SK-N-SH (cell line): ENCODE data around the gene CLDN5. TPM values are rescaled to one million over a fixed set of nuclear protein-coding genes. Genes with fewer than 3 reads are reported as not detected.

Experiments
- CTCF ChIA-PET: fragments of 300-600, 350-600 bp; formaldehyde crosslinking; extraction: SDS; loops from one replicate; lab custom pipeline; 2021; lab: Yijun Ruan, JAX
- POLR2A ChIA-PET: fragments of 350-600 bp; sonication (Branson Sonifier 250); formaldehyde crosslinking; extraction: SDS; loops from one replicate; lab custom pipeline; 2020; ENCODE audit warnings: antibody characterized with exemption, inconsistent platforms; lab: Yijun Ruan, JAX
- DNase-seq: peaks from one replicate; pipeline ENCODE4 v3.0.0; 2012
- H2AFZ ChIP-seq: fragments of 200-600 bp; sonication (generic); 2 replicates; pipeline ENCODE4 v1.8.1; 2016; ENCODE audit warnings: antibody characterized with exemption, mild to moderate bottlenecking, low read depth
- H3F3A ChIP-seq: fragments of 200-600 bp; sonication (generic); replicated peaks from 2 replicates; pipeline ENCODE3; 2016; ENCODE audit warnings: antibody characterized with exemption, mild to moderate bottlenecking; ENCODE audit not compliant: insufficient read depth
- H3K27ac ChIP-seq, 2 experiments: fragments of 200-500 bp in 1 of 2; fragments of 200-600 bp in 1 of 2; sonication (Bioruptor generic) in 1 of 2; sonication (generic), shearing (Covaris generic) in 1 of 2; 2 replicates each; pipeline versions ENCODE4 v1.5.1 to v1.6.1; 2014 to 2016; ENCODE audit warnings: low read depth in 2 of 2, inconsistent platforms in 1 of 2, low read length in 1 of 2, mild to moderate bottlenecking in 1 of 2, mixed read lengths in 1 of 2
- H3K27me3 ChIP-seq: fragments of 200-600 bp; sonication (generic), shearing (Covaris generic); 2 replicates; pipeline ENCODE4 v1.6.1; 2016; ENCODE audit warnings: mixed run types; ENCODE audit not compliant: insufficient read depth
- H3K36me3 ChIP-seq, 2 experiments: fragments of 200-500 bp in 1 of 2; fragments of 200-600 bp in 1 of 2; sonication (Bioruptor generic) in 1 of 2; sonication (generic) in 1 of 2; replicated peaks in 1 of 2; 2 replicates each; pipeline versions ENCODE3 to v1.5.1; 2014 to 2016; ENCODE audit warnings: low read length in 1 of 2, mild to moderate bottlenecking in 1 of 2; ENCODE audit not compliant: insufficient read depth in 2 of 2, control insufficient read depth in 1 of 2
- H3K4me1 ChIP-seq, 2 experiments: fragments of 200-500 bp in 1 of 2; fragments of 200-600 bp in 1 of 2; sonication (Bioruptor generic) in 1 of 2; sonication (generic), shearing (Covaris generic) in 1 of 2; 2 replicates each; pipeline versions ENCODE4 v1.5.1 to v1.6.1; 2014 to 2016; ENCODE audit warnings: low read depth in 1 of 2, low read length in 1 of 2, mixed run types in 1 of 2; ENCODE audit not compliant: insufficient read depth in 2 of 2, control insufficient read depth in 1 of 2
- H3K4me2 ChIP-seq: fragments of 200-600 bp; sonication (generic), shearing (Covaris generic); 2 replicates; pipeline ENCODE4 v1.6.1; 2017; ENCODE audit warnings: mixed run types
- H3K4me3 ChIP-seq, 2 experiments: fragments of 200-500 bp in 1 of 2; fragments of 200-600 bp in 1 of 2; sonication (Bioruptor generic) in 1 of 2; sonication (generic), shearing (Covaris generic) in 1 of 2; 2 replicates each; pipeline versions ENCODE4 v1.5.1 to v1.8.1; 2014 to 2016; ENCODE audit warnings: low read depth in 2 of 2, inconsistent platforms in 1 of 2, low read length in 1 of 2, mild to moderate bottlenecking in 1 of 2, mixed read lengths in 1 of 2, moderate library complexity in 1 of 2
- H3K79me2 ChIP-seq: fragments of 200-600 bp; sonication (generic); 2 replicates; pipeline ENCODE4 v1.8.1; 2017; ENCODE audit warnings: mild to moderate bottlenecking; ENCODE audit not compliant: insufficient read depth
- H3K9ac ChIP-seq: fragments of 200-600 bp; sonication (generic); 2 replicates; pipeline ENCODE4 v1.6.1; 2017; ENCODE audit warnings: mixed run types
- H3K9me2 ChIP-seq: fragments of 200-600 bp; sonication (generic); 2 replicates; pipeline ENCODE4 v1.6.1; 2017; ENCODE audit warnings: mixed run types
- H3K9me3 ChIP-seq: fragments of 200-600 bp; sonication (generic); 2 replicates; pipeline ENCODE4 v1.6.1; 2017; ENCODE audit warnings: mixed run types, mild to moderate bottlenecking, moderate library complexity
- H4K20me1 ChIP-seq: fragments of 200-600 bp; sonication (generic); 2 replicates; pipeline ENCODE4 v1.6.1; 2017; ENCODE audit warnings: mild to moderate bottlenecking, mixed run types; ENCODE audit not compliant: insufficient read depth
- CHD2 ChIP-seq: fragments of 150-350 bp; IDR thresholded peaks from 2 replicates; pipeline ENCODE4 v1.6.1; 2018; ENCODE audit warnings: low read length; ENCODE audit not compliant: partially characterized antibody
- FOSL2 ChIP-seq: IDR thresholded peaks from 2 replicates; pipeline ENCODE4 v1.4.0; 2012; ENCODE audit warnings: low read depth, mild to moderate bottlenecking, moderate library complexity, borderline replicate concordance
- JUND ChIP-seq: IDR thresholded peaks from 2 replicates; pipeline ENCODE4 v1.4.0; 2012
- MAX ChIP-seq: IDR thresholded peaks from 2 replicates; pipeline ENCODE4 v1.4.0; 2012; ENCODE audit warnings: low read depth
- MEF2A ChIP-seq: IDR thresholded peaks from 2 replicates; pipeline ENCODE4 v1.4.0; 2012; ENCODE audit warnings: low read depth, borderline replicate concordance
- NFIC ChIP-seq: IDR thresholded peaks from 2 replicates; pipeline ENCODE4 v1.4.0; 2012; ENCODE audit warnings: borderline replicate concordance
- RAD21 ChIP-seq: IDR thresholded peaks from 2 replicates; pipeline ENCODE4 v1.6.1; 2012; ENCODE audit warnings: mild to moderate bottlenecking, low read length
- RCOR1 ChIP-seq: fragments of 150-350 bp; IDR thresholded peaks from 2 replicates; pipeline ENCODE4 v1.6.1; 2017; ENCODE audit warnings: antibody characterized with exemption, low read length
- SMC3 ChIP-seq: IDR thresholded peaks from 2 replicates; pipeline ENCODE4 v1.6.1; 2012; ENCODE audit warnings: low read depth, low read length, improper control_type of control experiment
- TCF12 ChIP-seq: IDR thresholded peaks from 2 replicates; pipeline ENCODE4 v1.4.0; 2012
- TEAD4 ChIP-seq: IDR thresholded peaks from 2 replicates; pipeline ENCODE4 v1.4.0; 2012; ENCODE audit warnings: mild to moderate bottlenecking, borderline replicate concordance; ENCODE audit not compliant: insufficient read depth
- USF2 ChIP-seq: fragments of 150-350 bp; IDR thresholded peaks from 2 replicates; pipeline ENCODE4 v1.6.1; 2017; ENCODE audit warnings: antibody characterized with exemption, low read length, low read depth, borderline replicate concordance
- ZBTB33 ChIP-seq: IDR thresholded peaks from 2 replicates; pipeline ENCODE4 v1.4.0; 2012; ENCODE audit warnings: low read depth, borderline replicate concordance
- WGBS: methylation state at CpG from one replicate; pipeline ENCODE4 v1.1.6; 2017; ENCODE audit warnings: low lambda C conversion rate; 5-methylcytosine and 5-hydroxymethylcytosine counted together
- polyA plus RNA-seq, 3 experiments: library from polyadenylated mRNA; depleted of rRNA; stranded (reverse); fragments of >200 nt; gene quantifications; 2 replicates each; pipeline ENCODE4 v1.2.3, GENCODE V29; 2012
- TF ChIP-seq, protein P1 (sequence below): IDR thresholded peaks from 2 replicates; pipeline ENCODE4 v1.6.1; 2012; ENCODE audit warnings: mild to moderate bottlenecking, low read depth, low read length, moderate library complexity

The CLDN5 gene
- polyA plus RNA-seq, 1 of the 3 experiments (the other 2 are of a cell fraction), result not detected

- TF ChIP-seq ZBTB33 (no peak), RCOR1 (no peak)
- TF ChIP-seq, protein P1, sequence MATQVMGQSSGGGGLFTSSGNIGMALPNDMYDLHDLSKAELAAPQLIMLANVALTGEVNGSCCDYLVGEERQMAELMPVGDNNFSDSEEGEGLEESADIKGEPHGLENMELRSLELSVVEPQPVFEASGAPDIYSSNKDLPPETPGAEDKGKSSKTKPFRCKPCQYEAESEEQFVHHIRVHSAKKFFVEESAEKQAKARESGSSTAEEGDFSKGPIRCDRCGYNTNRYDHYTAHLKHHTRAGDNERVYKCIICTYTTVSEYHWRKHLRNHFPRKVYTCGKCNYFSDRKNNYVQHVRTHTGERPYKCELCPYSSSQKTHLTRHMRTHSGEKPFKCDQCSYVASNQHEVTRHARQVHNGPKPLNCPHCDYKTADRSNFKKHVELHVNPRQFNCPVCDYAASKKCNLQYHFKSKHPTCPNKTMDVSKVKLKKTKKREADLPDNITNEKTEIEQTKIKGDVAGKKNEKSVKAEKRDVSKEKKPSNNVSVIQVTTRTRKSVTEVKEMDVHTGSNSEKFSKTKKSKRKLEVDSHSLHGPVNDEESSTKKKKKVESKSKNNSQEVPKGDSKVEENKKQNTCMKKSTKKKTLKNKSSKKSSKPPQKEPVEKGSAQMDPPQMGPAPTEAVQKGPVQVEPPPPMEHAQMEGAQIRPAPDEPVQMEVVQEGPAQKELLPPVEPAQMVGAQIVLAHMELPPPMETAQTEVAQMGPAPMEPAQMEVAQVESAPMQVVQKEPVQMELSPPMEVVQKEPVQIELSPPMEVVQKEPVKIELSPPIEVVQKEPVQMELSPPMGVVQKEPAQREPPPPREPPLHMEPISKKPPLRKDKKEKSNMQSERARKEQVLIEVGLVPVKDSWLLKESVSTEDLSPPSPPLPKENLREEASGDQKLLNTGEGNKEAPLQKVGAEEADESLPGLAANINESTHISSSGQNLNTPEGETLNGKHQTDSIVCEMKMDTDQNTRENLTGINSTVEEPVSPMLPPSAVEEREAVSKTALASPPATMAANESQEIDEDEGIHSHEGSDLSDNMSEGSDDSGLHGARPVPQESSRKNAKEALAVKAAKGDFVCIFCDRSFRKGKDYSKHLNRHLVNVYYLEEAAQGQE, result no peak
Observed at GRCh38 chr22:19503367-19503766, 20.8 kb downstream of the CLDN5 start (continued).

- Histone ChIP-seq H3K9me3 (no peaks in the 10 kb centered on the region), H3K27me3 (no peaks in the 10 kb centered on the region), H3K9ac (no peak overlapping the region), H3K4me2 (no peak overlapping the region), H2AFZ (no peak overlapping the region)
- CTCF ChIA-PET, result interaction anchor here (1.1 to 3.3 kb wide), 3 partner anchors 12 to 130 kb away, joined by 3 to 20 read pairs (median 5); no protein-coding TSS in a partner anchor
- WGBS, result 92% methylated on average over 3 of the region's 3 CpGs
- TF ChIP-seq USF2 (no peak), NFIC (no peak), MAX (no peak), RAD21 (no peak), RCOR1 (no peak), ZBTB33 (no peak), SMC3 (no peak), FOSL2 (no peak), TEAD4 (no peak), JUND (no peak), TCF12 (no peak), CHD2 (no peak), MEF2A (no peak)
- TF ChIP-seq, protein P1, result no peak
- TF ChIP-seq, all 33 proteins: peak for 0
- H3K4me3 ChIP-seq, result no peak overlapping the region
- no peaks in the 10 kb centered on the region for H3F3A ChIP-seq
- DNase-seq, result no peak
- H4K20me1 ChIP-seq, result no peaks in the 10 kb centered on the region
- POLR2A ChIA-PET, result no interaction called here
- H3K27ac ChIP-seq, result no peak overlapping the region
- H3K9me2 ChIP-seq, result no peaks in the 10 kb centered on the region
- no peaks in the 10 kb centered on the region for H3K4me1 ChIP-seq
- no peaks in the 10 kb centered on the region for H3K79me2 ChIP-seq
- no peaks in the 10 kb centered on the region for H3K36me3 ChIP-seq
Observed at GRCh38 chr22:19501897-19502447, 22.2 kb downstream of the CLDN5 start.
